ENCODE results near the gene PGLYRP2.
A peak's percentile ranks its signal among the peaks of the same experiment; 100 is the strongest.

The PGLYRP2 gene

GRCh38 chr19:15439821-15440641 lies 39.3 kb downstream of the PGLYRP2 start:
- DNase-seq (ENCODE audit: low read depth in 2 of 2), result no peak

GRCh38 chr19:15439078-15439799 lies 40.1 kb downstream of the PGLYRP2 start:
- DNase-seq (ENCODE audit: low read depth in 2 of 2), result no peak

- DNase-seq (ENCODE audit: low read depth in 2 of 2), result no peak
Measured at GRCh38 chr19:15438577-15438976, 40.7 kb downstream of the PGLYRP2 start.

DNA sequence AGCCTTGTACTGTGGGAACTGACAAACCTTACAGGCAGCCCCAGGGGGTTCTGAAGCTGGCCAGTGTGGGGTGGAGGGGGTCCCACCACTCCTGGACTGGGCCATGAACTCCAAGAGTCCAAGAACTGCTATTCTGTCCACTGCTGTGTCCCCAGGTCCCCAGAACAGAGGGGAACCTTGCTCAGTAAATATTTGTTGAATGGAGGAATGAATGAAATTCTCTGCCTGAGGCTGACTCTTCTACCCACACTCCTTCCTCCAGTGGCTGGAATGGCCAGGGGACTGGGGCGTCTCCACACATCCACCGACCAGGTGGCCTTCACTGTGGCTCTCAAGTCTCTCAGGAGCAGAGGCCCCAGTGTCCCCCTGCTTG lies 41.2 kb downstream of the PGLYRP2 start:
- no peak for DNase-seq (ENCODE audit: low read depth in 2 of 2)

GRCh38 chr19:15437355-15438123 lies 41.8 kb downstream of the PGLYRP2 start:
- no peak for DNase-seq (ENCODE audit: low read depth in 2 of 2)

DNA sequence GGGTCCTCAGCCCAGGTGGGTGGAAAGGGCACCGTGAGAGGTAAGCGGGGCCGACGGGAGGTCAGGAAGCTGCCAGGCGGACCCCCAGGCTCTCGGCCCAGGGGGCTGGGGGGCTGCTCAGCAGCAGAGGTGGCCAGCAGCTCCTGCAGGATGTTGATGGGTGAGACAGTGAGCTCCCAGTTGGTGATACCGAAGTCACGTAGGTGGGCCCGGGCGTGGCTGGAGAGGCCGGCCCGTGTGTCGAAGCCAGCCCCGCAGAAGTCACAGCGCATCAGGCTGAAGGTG lies 42.5 kb downstream of the PGLYRP2 start:
- DNase-seq (ENCODE audit: low read depth in 2 of 2), result no peak

- DNase-seq (ENCODE audit: low read depth in 2 of 2), result no peak
Measured at GRCh38 chr19:15436012-15436825, 43.1 kb downstream of the PGLYRP2 start.

DNA sequence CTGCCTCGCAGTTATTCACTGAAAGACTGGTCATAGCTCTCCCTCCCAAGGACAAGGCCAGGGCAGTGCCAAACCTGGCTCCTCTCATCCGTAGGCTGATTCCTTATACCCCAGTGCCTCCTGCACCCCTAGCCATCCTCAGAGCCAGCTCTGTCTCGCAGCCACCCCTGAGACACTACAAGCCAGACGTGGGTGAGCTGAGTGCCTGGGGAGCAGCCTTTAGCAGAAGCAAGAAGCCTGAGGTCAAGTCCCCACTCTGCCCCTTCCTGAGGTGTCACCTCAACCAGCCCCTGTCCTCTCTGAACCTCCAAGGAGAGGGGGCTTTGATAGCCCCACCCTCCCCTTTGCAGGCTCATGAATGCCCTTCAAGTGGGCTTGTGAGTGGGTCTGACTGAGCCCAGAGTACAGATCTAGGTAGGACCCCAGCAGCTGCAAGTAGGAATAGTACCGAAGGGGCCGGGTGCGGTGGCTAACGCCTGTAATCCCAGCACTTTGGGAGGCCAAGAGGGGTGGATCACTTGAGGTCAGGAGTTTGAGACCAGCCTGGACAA lies 45.7 kb downstream of the PGLYRP2 start:
- no peak for DNase-seq (ENCODE audit: low read depth in 2 of 2)

- peak; percentile 89 to 91 for DNase-seq (ENCODE audit: low read depth in 2 of 2)
Measured at GRCh38 chr19:15432629-15433518, 46.4 kb downstream of the PGLYRP2 start.

DNA sequence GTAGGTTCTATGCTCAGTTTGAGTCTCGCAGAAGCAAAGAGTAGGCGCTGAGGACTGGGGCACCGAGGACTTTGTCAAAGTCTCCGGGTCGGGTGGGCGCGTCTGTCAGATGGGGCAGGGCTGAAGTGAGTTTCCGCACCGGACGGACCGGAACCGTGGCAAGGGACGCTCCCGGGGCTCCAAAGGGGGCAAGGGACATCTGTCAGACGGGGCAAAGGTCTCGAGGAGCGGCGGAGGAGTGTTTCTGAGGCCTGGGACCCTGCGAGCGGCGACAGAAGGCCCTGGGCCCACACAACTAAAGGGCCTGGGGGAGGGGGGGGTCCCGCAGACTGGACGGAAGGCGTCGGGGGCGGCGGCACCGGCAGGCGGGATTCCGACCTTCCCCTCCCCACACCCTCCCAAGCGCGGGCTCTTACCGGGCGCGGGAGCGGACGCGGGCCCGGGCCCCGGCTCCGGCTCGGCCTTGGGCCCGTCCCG lies 47.2 kb downstream of the PGLYRP2 start:
- no peak for DNase-seq (ENCODE audit: low read depth in 2 of 2)

GRCh38 chr19:15431396-15432017 lies 47.8 kb downstream of the PGLYRP2 start:
- no peak for DNase-seq (ENCODE audit: low read depth in 2 of 2)

GRCh38 chr19:15430526-15431120 lies 48.7 kb downstream of the PGLYRP2 start:
- no peak for DNase-seq (ENCODE audit: low read depth in 2 of 2)

DNA sequence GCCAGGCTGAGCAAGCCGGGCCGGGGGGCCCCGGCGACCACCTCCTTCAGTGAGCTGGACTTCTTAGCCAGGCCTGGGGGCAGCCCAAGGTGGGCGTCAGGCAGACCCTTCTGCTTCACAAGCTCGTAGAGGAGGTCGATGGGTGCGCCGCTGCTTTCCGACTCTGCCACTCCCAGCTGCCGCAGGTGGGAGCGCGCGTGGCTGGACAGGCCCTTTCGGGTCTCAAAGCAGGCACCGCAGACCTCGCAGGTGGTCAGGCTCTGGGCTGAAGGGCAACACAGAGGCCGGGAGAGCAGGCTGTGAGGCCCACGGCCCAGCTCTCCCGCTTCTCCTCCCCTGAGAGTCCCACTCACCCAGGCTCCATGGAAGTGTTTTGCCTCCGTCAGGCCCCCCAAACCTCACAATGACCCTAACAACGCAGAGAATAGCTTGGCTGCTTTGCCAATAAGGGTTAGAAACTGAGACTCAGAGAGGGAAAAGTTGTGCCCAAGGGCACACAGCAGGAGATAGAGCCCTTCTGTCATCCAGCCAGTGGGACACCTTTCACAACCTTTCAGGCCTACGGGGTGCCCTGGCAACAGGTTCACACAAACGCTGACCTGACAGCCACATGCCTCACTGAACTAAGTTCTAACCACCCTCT lies 49.4 kb downstream of the PGLYRP2 start:
- no peak for DNase-seq (ENCODE audit: low read depth in 2 of 2)

GRCh38 chr19:15428956-15429824 lies 50.1 kb downstream of the PGLYRP2 start:
- no peak for DNase-seq (ENCODE audit: low read depth in 2 of 2)

GRCh38 chr19:15427991-15428471 lies 51.3 kb downstream of the PGLYRP2 start:
- DNase-seq (ENCODE audit: low read depth in 2 of 2), result no peak

GRCh38 chr19:15427350-15427700 lies 52.0 kb downstream of the PGLYRP2 start:
- no peak for DNase-seq (ENCODE audit: low read depth in 2 of 2)

- DNase-seq (ENCODE audit: low read depth in 2 of 2), result no peak
Measured at GRCh38 chr19:15426485-15427349, 52.6 kb downstream of the PGLYRP2 start.

Data from stimulated activated CD8-positive, alpha-beta memory T cell treated with anti-CD3 and anti-CD28 coated beads, Interleukin-2, amount 100 ng/mL, for 48 hours (primary cell).